Measurements from ENCODE around the gene VWA8.
"Not testable (repeated sequence)": the region's sequence is repeated elsewhere in the genome, so short reads cannot be mapped to it uniquely, and the experiment has no call there.

VWA8 gene

GRCh38 chr13:41751734-41752445, 209.0 kb downstream of the VWA8 start:
- Histone ChIP-seq H3K9ac (no peak overlapping the region), H3K27me3 (no peaks in the 10 kb centered on the region), H3K36me3 (peaks cover 0 to 22% (median 2%) of the 10 kb centered on the region in 11 experiments; a peak in 6 of 22 replicates), H3K4me1 (no peaks in the 10 kb centered on the region), H3K4me3 (no peak overlapping the region), H3K9me3 (replicated peaks in 1 of 11) (peaks cover 0 to 19% (median 10%) of the 10 kb centered on the region in 11 experiments; a peak in 13 of 22 replicates), H4K20me1 (no peaks in the 10 kb centered on the region), H3K27ac (no peak overlapping the region), H3K4me2 (no peak overlapping the region)
- no peak for TF ChIP-seq Cebpa-rat (IDR thresholded peaks at IDR 0.05)

GRCh38 chr13:41751277-41751676, 209.6 kb downstream of the VWA8 start:
- Histone ChIP-seq H3K9me3 (replicated peaks in 1 of 11) (peaks cover 0 to 23% (median 11%) of the 10 kb centered on the region in 11 experiments; a peak in 13 of 22 replicates), H4K20me1 (no peaks in the 10 kb centered on the region), H3K4me1 (no peaks in the 10 kb centered on the region), H3K27me3 (no peaks in the 10 kb centered on the region), H3K36me3 (peaks cover 0 to 22% (median 2%) of the 10 kb centered on the region in 11 experiments; a peak in 7 of 22 replicates), H3K4me2 (no peak overlapping the region), H3K4me3 (no peak overlapping the region), H3K27ac (no peak overlapping the region), H3K9ac (no peak overlapping the region)
- no peak for TF ChIP-seq Cebpa-rat (IDR thresholded peaks at IDR 0.05)

GRCh38 chr13:41746259-41746658, 214.7 kb downstream of the VWA8 start:
- Histone ChIP-seq H3K27ac (no peak overlapping the region), H3K9me3 (replicated peaks in 1 of 11) (peaks cover 0 to 14% (median 6%) of the 10 kb centered on the region in 11 experiments; a peak in 8 of 22 replicates), H3K4me3 (no peak overlapping the region), H3K36me3 (peaks cover 0 to 10% (median 0%) of the 10 kb centered on the region in 11 experiments; a peak in 3 of 22 replicates), H3K9ac (no peak overlapping the region), H3K27me3 (no peaks in the 10 kb centered on the region), H3K4me2 (no peak overlapping the region), H4K20me1 (no peaks in the 10 kb centered on the region), H3K4me1 (no peaks in the 10 kb centered on the region)
- no peak for TF ChIP-seq Cebpa-rat (IDR thresholded peaks at IDR 0.05)

GRCh38 chr13:41745496-41745895, 215.4 kb downstream of the VWA8 start:
- H3K36me3 ChIP-seq, H3K4me3 ChIP-seq, H3K27me3 ChIP-seq, H3K27ac ChIP-seq, H3K4me1 ChIP-seq, H4K20me1 ChIP-seq, H3K9ac ChIP-seq, H3K4me2 ChIP-seq: not testable (repeated sequence)
- peaks cover 0 to 14% (median 6%) of the 10 kb centered on the region in 11 experiments; a peak in 8 of 22 replicates for H3K9me3 ChIP-seq (replicated peaks in 1 of 11)

- no peak for TF ChIP-seq Cebpa-rat (IDR thresholded peaks at IDR 0.05)
- Histone ChIP-seq H3K4me2 (no peak overlapping the region), H3K4me3 (no peak overlapping the region), H3K36me3 (no peaks in the 10 kb centered on the region; a peak in 1 of 22 replicates), H3K27ac (no peak overlapping the region), H3K27me3 (no peaks in the 10 kb centered on the region), H4K20me1 (no peaks in the 10 kb centered on the region), H3K9ac (no peak overlapping the region), H3K9me3 (replicated peaks in 1 of 11) (peaks cover 0 to 6% (median 0%) of the 10 kb centered on the region in 11 experiments; a peak in 3 of 22 replicates), H3K4me1 (no peaks in the 10 kb centered on the region)
Observed at GRCh38 chr13:41742917-41743552, 217.9 kb downstream of the VWA8 start.

- no peaks in the 10 kb centered on the region for H3K27me3 ChIP-seq
- H3K4me3 ChIP-seq, result no peak overlapping the region
- no peaks in the 10 kb centered on the region for H3K36me3 ChIP-seq
- no peaks in the 10 kb centered on the region for H3K4me1 ChIP-seq
- no peaks in the 10 kb centered on the region for H3K9me3 ChIP-seq (replicated peaks in 1 of 11)
- no peak overlapping the region for H3K4me2 ChIP-seq
- H4K20me1 ChIP-seq, result no peaks in the 10 kb centered on the region
- no peak overlapping the region for H3K9ac ChIP-seq
- no peak overlapping the region for H3K27ac ChIP-seq
- TF ChIP-seq Cebpa-rat (IDR thresholded peaks at IDR 0.05), result no peak
Observed at GRCh38 chr13:41740479-41740878, 220.4 kb downstream of the VWA8 start.

- no peak overlapping the region for H3K27ac ChIP-seq
- no peak overlapping the region for H3K4me2 ChIP-seq
- no peak for TF ChIP-seq Cebpa-rat (IDR thresholded peaks at IDR 0.05)
- H3K4me3 ChIP-seq, result no peak overlapping the region
- H3K9ac ChIP-seq, result no peak overlapping the region
- H3K27me3 ChIP-seq, result no peaks in the 10 kb centered on the region
- H3K4me1 ChIP-seq, result peaks cover 0 to 4% (median 0%) of the 10 kb centered on the region in 10 experiments; a peak in 1 of 20 replicates
- no peaks in the 10 kb centered on the region for H4K20me1 ChIP-seq
- peaks cover 0 to 36% (median 19%) of the 10 kb centered on the region in 11 experiments; a peak in 18 of 22 replicates for H3K36me3 ChIP-seq
- no peaks in the 10 kb centered on the region for H3K9me3 ChIP-seq (replicated peaks in 1 of 11)
Observed at GRCh38 chr13:41722684-41723535, 238.0 kb downstream of the VWA8 start.

GRCh38 chr13:41720839-41721561, 239.9 kb downstream of the VWA8 start:
- no peaks in the 10 kb centered on the region for H4K20me1 ChIP-seq
- no peak overlapping the region for H3K9ac ChIP-seq
- H3K27me3 ChIP-seq, result no peaks in the 10 kb centered on the region
- H3K4me3 ChIP-seq, result no peak overlapping the region
- H3K36me3 ChIP-seq, result peaks cover 0 to 36% (median 19%) of the 10 kb centered on the region in 11 experiments; a peak in 17 of 22 replicates
- no peaks in the 10 kb centered on the region for H3K9me3 ChIP-seq (replicated peaks in 1 of 11)
- H3K4me1 ChIP-seq, result peaks cover 0 to 4% (median 0%) of the 10 kb centered on the region in 10 experiments; a peak in 1 of 20 replicates
- H3K27ac ChIP-seq, result no peak overlapping the region
- TF ChIP-seq Cebpa-rat (IDR thresholded peaks at IDR 0.05), result no peak
- no peak overlapping the region for H3K4me2 ChIP-seq
